ENCODE results near the gene ZWINT. TPM values are rescaled to one million over a fixed set of nuclear protein-coding genes. Genes with fewer than 3 reads are reported as not detected.

ZWINT gene
- total and polyA plus RNA-seq, 8 donors: 4.5 to 33.0 (median 13.6) TPM

- H3K27ac ChIP-seq: no peak overlapping the region
- no peak overlapping the region for H3K4me3 ChIP-seq
- no peaks in the 10 kb centered on the region for H3K27me3 ChIP-seq
- intact Hi-C loops (cut with DNase I; ENCODE audit: low total_unique reads): no loop called here
- H3K9me3 ChIP-seq: peaks cover 0 to 9% (median 4%) of the 10 kb centered on the region in 4 donors
- H3K36me3 ChIP-seq: no peaks in the 10 kb centered on the region
- no peaks in the 10 kb centered on the region for H3K4me1 ChIP-seq
- no peak for DNase-seq
- TF ChIP-seq POLR2AphosphoS5 (IDR thresholded peaks at IDR 0.05) (no peak), POLR2A (IDR thresholded peaks at IDR 0.05) (no peak), EP300 (IDR thresholded peaks at IDR 0.05) (no peak)
These were observed 44.5 kb downstream of the ZWINT start for GRCh38 chr10:56316603-56317002.

Data from stomach (tissue), 9 donors.